Measurements from ENCODE around the gene FREM2. TPM values are rescaled to one million over a fixed set of nuclear protein-coding genes. Genes with fewer than 3 reads are reported as not detected.

FREM2 gene
- total RNA-seq, 1 donor from 2014 or later = 0.03 TPM

GRCh38 chr13:38684714-38685113 lies 2.2 kb upstream of the FREM2 start:
- intact Hi-C loops (cut with DNase I) = loop anchor here (5.0 kb wide), 1 partner anchor 78 kb away; no protein-coding TSS in a partner anchor
- no peak for DNase-seq
- ATAC-seq (ENCODE audit: poor library complexity) = no peak

DNA sequence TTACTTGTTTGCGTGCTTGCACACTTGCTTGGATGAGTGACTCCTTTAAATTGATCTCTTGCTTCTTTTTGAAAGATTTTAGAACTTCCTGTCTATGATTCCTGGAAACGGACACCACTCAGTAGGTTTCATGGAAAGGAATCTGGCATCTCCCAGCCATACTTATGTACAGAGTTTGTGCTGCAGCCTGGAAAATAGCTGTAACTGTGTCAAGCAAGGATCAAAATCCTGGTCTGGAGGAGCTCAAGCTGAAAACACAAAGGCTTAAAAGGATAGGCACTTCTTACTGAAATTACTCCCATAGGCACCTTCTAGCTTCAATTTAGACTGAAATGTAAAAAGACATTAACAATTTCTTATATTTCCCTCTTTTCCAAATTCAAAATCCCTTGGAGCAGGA lies 1.4 kb upstream of the FREM2 start:
- no peak for DNase-seq
- ATAC-seq (ENCODE audit: poor library complexity) = no peak
- intact Hi-C loops (cut with DNase I) = loop anchor here (5.0 kb wide), 1 partner anchor 77 kb away; no protein-coding TSS in a partner anchor

DNA sequence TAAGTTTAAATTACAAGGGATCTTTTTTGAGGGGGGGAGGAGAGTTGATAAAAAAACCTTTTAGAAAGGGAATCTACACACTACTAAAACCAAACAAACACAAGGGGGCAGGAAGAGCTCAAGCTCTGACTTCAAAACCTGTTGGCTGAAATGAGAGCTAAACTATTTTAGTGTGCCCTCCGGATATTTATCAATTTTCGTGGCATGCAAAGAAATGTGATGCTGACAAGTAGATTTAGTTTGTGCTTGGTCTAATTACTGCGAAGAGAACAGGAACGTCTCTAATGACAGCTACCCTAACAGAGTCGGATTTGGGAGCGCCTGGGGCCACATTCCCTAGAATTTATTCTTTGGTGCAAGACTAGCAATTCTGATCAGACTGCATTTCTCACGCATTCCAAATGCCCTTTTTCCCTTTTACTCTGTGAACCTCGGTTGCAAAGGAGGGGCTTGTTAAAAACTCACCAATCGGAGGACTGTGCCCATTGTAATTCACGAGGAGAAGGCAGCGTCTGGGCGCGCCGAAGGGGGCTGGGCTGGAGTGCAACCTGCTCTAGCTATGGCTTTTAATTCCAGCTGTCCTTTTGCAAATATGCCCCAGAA lies 802 bp upstream of the FREM2 start:
- DNase-seq (no peak), ATAC-seq (ENCODE audit: poor library complexity) (peak; percentile 61)
- intact Hi-C loops (cut with DNase I) = loop anchor here (5.0 kb wide), 1 partner anchor 76 kb away; no protein-coding TSS in a partner anchor

DNA sequence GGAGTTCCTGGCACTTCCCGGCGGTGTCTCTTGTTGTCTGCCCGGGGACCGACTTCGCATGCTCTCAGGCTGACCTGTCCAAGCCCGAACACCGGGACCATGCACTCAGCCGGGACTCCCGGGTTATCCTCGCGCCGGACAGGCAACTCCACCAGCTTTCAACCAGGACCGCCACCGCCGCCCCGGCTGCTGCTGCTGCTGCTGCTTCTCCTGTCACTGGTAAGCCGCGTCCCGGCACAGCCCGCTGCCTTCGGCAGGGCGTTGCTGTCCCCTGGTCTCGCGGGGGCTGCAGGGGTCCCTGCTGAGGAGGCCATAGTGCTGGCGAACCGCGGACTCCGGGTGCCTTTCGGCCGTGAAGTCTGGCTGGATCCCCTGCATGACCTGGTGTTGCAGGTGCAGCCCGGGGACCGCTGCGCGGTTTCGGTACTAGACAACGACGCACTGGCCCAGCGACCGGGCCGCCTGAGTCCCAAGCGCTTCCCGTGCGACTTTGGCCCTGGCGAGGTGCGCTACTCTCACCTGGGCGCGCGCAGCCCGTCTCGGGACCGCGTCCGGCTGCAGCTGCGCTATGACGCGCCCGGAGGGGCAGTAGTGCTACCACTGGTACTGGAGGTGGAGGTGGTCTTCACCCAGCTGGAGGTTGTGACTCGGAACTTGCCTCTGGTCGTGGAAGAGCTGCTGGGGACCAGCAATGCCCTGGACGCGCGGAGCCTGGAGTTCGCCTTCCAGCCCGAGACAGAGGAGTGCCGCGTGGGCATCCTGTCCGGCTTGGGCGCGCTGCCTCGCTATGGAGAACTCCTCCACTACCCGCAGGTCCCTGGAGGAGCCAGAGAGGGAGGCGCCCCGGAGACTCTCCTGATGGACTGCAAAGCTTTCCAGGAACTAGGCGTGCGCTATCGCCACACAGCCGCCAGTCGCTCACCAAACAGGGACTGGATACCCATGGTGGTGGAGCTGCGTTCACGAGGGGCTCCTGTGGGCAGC lies 661 bp downstream of the FREM2 start:
- intact Hi-C loops (cut with DNase I) = loop anchor here (5.0 kb wide), 1 partner anchor 75 kb away; no protein-coding TSS in a partner anchor
- ATAC-seq (ENCODE audit: poor library complexity) (peak; percentile 29), DNase-seq (peak; percentile 37)

DNA sequence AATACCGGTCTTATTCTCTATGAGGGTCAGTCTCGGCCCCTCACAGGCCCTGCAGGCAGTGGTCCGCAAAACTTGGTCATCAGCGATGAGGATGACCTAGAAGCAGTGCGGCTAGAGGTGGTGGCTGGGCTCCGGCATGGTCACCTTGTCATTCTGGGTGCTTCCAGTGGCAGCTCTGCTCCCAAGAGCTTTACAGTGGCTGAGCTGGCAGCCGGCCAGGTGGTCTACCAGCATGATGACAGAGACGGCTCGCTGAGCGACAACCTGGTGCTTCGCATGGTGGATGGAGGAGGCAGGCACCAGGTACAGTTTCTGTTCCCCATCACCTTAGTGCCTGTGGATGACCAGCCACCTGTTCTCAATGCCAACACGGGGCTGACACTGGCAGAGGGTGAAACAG lies 1.8 kb downstream of the FREM2 start:
- peak; percentile 32 for DNase-seq

DNA sequence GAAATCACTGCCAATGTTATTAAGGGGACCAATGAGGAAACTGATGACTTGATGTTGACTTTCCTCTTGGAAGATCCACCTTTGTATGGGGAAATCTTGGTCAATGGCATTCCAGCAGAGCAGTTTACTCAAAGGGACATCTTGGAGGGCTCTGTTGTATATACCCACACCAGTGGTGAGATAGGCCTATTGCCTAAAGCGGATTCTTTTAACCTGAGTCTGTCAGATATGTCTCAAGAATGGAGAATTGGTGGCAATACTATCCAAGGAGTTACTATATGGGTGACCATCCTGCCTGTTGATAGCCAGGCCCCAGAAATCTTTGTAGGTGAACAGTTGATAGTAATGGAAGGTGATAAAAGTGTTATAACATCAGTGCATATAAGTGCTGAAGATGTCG lies 3.4 kb downstream of the FREM2 start:
- DNase-seq (no peak), ATAC-seq (ENCODE audit: poor library complexity) (no peak)
- intact Hi-C loops (cut with DNase I) = no loop called here

More for the DNA sequence above, 1.8 kb downstream of the FREM2 start:
- ATAC-seq (ENCODE audit: poor library complexity) = no peak
- intact Hi-C loops (cut with DNase I) = loop anchor here (5.0 kb wide), 1 partner anchor 74 kb away; no protein-coding TSS in a partner anchor

- no peak for DNase-seq
- ATAC-seq (ENCODE audit: poor library complexity) = no peak
- intact Hi-C loops (cut with DNase I) = no loop called here
Measured at GRCh38 chr13:38693168-38693567, 6.3 kb downstream of the FREM2 start.

- intact Hi-C loops (cut with DNase I) = no loop called here
- no peak for DNase-seq
- ATAC-seq (ENCODE audit: poor library complexity) = peak; percentile 85
Measured at GRCh38 chr13:38693641-38694040, 6.8 kb downstream of the FREM2 start.

DNA sequence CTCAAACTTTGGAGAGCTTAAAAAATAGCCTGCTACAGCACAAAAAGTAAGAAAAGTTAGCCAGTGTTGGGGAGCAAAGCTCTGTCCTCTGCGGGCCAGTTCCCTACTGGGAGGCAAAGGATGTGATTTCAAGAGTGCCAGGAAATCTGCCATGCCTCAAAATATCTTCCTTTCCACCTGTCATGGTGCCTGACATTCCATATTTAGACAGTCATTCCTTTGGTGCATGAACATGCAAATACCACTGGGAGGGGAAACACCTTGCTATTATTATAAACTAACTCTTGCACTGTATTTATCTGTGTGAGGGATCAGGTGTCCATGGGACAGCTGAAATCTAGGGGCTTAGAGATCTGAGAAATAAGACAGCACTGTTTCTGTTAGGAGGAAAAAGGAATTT lies 10.3 kb downstream of the FREM2 start:
- no peak for DNase-seq
- intact Hi-C loops (cut with DNase I) = no loop called here
- peak; percentile 18 for ATAC-seq (ENCODE audit: poor library complexity)

- no peak for ATAC-seq (ENCODE audit: poor library complexity)
- intact Hi-C loops (cut with DNase I) = no loop called here
- DNase-seq = no peak
Measured at GRCh38 chr13:38697628-38698333, 10.9 kb downstream of the FREM2 start.

- DNase-seq (no peak), ATAC-seq (ENCODE audit: poor library complexity) (no peak)
- intact Hi-C loops (cut with DNase I) = no loop called here
Measured at GRCh38 chr13:38700051-38700450, 13.2 kb downstream of the FREM2 start.

DNA sequence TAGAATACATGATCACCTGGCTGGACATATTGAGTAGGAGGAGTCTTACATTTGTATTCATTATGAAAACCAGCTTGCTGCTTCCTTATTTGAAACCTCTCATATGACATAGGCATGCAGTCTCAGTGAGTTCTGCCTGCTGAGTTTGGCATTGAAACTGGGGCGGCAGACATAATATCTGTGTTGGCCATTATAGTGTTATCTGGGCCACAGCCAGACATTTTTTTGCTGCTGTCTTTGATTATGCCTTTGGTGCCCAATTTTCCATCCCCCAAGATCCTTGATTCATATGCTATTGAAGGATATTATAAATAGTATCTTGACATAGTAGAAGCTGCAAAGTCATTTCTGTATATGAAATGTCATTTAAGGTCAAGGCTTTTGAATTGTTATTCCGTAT lies 15.8 kb downstream of the FREM2 start:
- no peak for DNase-seq
- intact Hi-C loops (cut with DNase I) = no loop called here
- ATAC-seq (ENCODE audit: poor library complexity) = peak; percentile 63

DNA sequence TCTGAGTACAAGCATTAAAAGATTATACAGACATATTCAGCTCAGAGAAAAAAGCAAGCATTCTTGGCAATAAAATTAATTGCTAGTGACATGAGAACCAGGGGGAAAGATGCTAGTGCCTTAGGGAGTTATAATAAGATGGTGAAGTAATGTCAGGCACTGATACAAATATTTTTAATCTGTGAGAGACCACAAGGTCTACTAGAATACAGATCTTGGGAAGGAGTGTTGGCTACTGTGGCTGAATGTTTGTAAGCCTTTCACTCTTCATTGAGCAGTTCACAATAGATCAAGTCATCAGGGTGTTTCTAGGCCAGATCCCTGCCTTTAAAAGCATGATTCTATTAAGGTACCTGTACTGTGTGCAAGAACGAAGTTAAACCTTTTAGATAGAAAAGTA lies 16.4 kb downstream of the FREM2 start:
- intact Hi-C loops (cut with DNase I) = no loop called here
- DNase-seq (no peak), ATAC-seq (ENCODE audit: poor library complexity) (no peak)

DNA sequence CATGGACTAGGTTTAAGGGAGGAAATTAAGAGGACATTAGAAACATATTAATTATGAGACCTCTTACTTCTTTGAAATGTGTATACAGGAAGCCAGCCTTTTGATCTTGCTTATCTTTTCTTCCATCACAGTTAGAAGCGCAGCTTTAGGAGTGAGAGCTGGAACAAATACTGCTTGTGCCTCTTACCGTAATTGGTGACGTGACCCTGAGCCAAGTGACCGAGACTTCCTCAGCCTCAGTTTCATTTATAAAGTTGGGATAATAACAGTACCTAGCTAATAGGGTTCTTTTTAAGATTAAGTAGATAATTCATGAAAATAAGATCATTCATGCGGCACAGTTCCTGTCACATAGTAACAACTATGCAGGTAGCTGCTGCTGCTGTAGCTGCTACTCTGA lies 18.5 kb downstream of the FREM2 start:
- ATAC-seq (ENCODE audit: poor library complexity) = no peak
- intact Hi-C loops (cut with DNase I) = no loop called here

GRCh38 chr13:38707460-38707859 lies 20.6 kb downstream of the FREM2 start:
- DNase-seq (no peak), ATAC-seq (ENCODE audit: poor library complexity) (no peak)
- intact Hi-C loops (cut with DNase I) = no loop called here

More for the DNA sequence above, 18.5 kb downstream of the FREM2 start:
- DNase-seq = no peak

DNA sequence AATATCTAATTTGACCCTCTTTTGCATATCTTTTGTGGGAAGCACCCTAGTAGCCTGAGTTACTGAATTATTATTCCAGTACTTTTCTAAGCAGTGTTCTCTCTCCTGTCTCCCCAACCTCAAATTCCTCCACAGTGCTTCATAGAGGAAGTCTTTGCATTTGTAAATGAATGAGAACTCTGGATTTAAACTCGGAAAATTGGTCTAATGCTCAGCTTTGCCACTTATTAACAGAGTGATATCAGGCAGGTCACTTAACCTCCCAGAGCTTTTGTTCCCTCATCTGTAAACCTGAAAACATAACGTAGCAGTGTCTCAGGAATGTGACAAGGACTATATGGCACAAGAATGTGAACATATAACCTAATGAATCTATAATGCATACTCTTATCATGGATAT lies 26.2 kb downstream of the FREM2 start:
- DNase-seq = no peak
- ATAC-seq (ENCODE audit: poor library complexity) = no peak
- intact Hi-C loops (cut with DNase I) = no loop called here

DNA sequence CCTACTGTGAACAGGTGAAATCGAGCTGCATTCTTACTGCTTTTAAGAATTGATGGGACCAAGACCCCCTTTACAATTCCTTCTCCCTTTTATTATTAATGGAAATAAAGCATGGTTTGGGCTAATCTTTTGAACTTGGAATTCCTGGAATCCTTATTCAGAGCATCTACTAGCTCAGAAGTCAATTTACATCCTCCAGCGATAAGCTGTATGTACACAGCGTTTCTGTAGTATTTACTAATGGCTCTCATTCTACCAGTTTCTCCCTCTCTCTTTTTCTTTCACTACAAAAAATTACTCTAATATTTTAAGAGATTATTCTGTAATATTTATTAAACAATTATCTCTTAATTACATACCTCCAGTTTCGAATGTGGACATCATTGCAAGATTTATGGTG lies 31.5 kb downstream of the FREM2 start:
- no peak for DNase-seq
- intact Hi-C loops (cut with DNase I) = no loop called here
- ATAC-seq (ENCODE audit: poor library complexity) = no peak

- no peak for DNase-seq
- intact Hi-C loops (cut with DNase I) = no loop called here
- ATAC-seq (ENCODE audit: poor library complexity) = no peak
Measured at GRCh38 chr13:38730332-38730731, 43.5 kb downstream of the FREM2 start.

GRCh38 chr13:38733146-38733545 lies 46.3 kb downstream of the FREM2 start:
- intact Hi-C loops (cut with DNase I) = no loop called here
- DNase-seq (no peak), ATAC-seq (ENCODE audit: poor library complexity) (no peak)

Measured in Right ventricle myocardium superior (tissue), 1 donor.